ENCODE data around the gene PKIB.

PKIB gene

DNA sequence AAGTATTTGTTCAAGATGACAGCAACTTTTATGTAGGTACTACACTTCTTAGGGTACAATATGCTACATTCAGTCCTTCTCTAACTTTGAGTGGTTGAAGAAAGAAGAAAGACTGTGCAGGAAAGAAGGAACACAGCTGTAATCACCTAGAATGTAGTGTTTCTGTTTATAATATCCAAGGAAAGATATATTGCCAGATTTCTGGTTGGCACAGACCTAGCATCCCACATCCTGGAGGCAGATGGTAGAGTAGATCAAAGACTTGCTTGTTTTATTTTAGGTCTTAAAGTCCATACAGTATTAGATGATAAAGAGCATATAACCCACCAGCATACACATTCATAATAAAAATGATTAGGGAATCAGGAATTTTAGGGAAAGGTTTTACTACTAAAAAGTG lies 156.1 kb downstream of the PKIB start:
- TF ChIP-seq, protein P1, sequence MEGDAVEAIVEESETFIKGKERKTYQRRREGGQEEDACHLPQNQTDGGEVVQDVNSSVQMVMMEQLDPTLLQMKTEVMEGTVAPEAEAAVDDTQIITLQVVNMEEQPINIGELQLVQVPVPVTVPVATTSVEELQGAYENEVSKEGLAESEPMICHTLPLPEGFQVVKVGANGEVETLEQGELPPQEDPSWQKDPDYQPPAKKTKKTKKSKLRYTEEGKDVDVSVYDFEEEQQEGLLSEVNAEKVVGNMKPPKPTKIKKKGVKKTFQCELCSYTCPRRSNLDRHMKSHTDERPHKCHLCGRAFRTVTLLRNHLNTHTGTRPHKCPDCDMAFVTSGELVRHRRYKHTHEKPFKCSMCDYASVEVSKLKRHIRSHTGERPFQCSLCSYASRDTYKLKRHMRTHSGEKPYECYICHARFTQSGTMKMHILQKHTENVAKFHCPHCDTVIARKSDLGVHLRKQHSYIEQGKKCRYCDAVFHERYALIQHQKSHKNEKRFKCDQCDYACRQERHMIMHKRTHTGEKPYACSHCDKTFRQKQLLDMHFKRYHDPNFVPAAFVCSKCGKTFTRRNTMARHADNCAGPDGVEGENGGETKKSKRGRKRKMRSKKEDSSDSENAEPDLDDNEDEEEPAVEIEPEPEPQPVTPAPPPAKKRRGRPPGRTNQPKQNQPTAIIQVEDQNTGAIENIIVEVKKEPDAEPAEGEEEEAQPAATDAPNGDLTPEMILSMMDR (IDR thresholded peaks at IDR 0.05) = no peak

DNA sequence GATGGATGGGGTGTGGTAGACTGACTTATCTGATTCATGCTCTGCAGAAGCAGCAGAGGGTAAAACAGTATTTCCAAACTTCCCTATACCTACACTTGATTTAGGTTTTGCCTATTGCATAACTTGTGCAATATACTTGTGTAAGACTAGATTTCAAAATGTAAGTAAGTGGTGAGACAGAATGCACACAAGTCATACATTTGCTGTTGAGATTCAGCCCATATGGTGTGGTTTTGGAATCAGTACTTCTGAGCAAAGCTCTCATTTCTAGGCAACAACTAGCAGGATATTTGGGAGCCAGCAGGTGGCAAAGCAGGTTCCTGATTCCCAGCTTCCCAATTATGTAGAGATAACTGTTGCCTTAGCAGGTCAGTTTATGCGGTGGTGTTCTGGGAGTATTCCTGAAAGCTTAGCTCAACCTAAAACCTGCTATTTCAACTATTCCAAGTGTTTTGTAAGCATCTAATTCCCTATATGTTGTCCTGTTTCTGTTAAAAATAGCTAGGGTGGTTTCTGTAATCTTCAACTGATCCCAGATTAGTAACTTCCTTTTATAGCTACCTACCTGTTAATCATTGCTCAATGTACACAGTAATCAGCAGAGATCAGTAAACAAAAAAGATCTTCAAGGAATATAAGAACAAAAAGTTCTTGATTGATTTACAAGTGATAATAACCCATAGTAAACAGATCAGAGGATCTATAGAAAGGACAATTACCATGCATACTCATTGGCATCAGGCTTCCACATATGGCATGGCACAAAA lies 160.8 kb downstream of the PKIB start:
- TF ChIP-seq, protein P1 (IDR thresholded peaks at IDR 0.05) = peak; percentile 49; the same call in 1 of the 2 replicates

DNA sequence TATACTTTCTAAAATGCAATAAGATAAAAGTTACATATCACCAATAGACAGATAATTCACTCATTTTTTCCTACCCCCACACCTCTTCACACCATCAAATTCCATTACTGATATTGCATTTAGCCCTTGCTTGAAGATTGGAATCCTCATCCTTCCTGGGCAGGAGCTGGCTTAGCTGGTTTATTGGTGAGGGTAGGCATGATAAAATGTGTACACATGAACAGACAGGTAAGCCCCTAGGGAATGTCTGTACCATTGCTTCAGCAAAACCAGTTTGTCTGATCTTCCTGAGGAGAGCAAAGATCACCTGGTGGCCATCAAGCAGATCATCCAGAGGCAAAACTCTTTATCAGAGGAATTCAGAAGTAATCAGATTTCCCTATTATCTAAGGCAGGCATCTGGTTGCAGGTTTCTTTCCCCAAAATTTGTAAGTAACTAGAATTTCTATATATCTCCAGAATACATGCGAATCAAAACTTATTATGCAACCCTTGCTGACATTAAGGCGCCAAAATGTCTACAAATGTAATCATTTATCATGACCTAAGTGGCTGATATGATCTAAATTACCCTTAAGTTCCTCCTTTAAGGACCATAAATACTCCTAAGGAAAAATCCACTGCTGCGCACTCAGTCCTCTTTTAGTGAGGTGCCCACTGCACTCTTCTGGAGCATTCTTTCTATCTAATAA lies 162.7 kb downstream of the PKIB start:
- TF ChIP-seq, protein P1 (IDR thresholded peaks at IDR 0.05) = no peak

Measured in LNCAP (cell line).